WTC11 (cell line): ENCODE results near the gene SIM1. TPM values are rescaled to one million over a fixed set of nuclear protein-coding genes. Genes with fewer than 3 reads are reported as not detected.

Source experiments
- ATAC-seq: fragments of 200-7000 bp; cut with Tn5 transposase; 2 replicates; pipeline ENCODE4 v1.10.0; 2021; ENCODE audit warnings: mild to moderate bottlenecking, moderate library complexity
- CTCF ChIA-PET: fragments of 300-600 bp; sonication (Branson Sonifier 250); formaldehyde crosslinking; loops from one replicate; lab custom pipeline; 2021; ENCODE audit warnings: antibody characterized with exemption; lab: Charles Lee
- POLR2A ChIA-PET: fragments of 350-600 bp; sonication (Branson Sonifier 250); formaldehyde crosslinking; loops from one replicate; lab custom pipeline; 2021; ENCODE audit warnings: antibody characterized with exemption; lab: Charles Lee
- DNase-seq: peaks from one replicate; pipeline ENCODE4 v3.0.0; 2021; ENCODE audit warnings: low spot score
- H3K27ac Mint-ChIP-seq: 2 replicates; pipeline ENCODE4 v1.8.0; 2021; ENCODE audit warnings: mixed read lengths
- H3K27me3 Mint-ChIP-seq: 2 replicates; pipeline ENCODE4 v1.8.0; 2021; ENCODE audit warnings: low read depth, mild to moderate bottlenecking, moderate library complexity, mixed read lengths
- H3K36me3 Mint-ChIP-seq: 2 replicates; pipeline ENCODE4 v1.8.0; 2021; ENCODE audit warnings: mixed read lengths
- H3K4me1 Mint-ChIP-seq: 2 replicates; pipeline ENCODE4 v1.8.0; 2022; ENCODE audit warnings: mixed read lengths
- H3K4me3 Mint-ChIP-seq: 2 replicates; pipeline ENCODE4 v1.8.0; 2021; ENCODE audit warnings: mild to moderate bottlenecking, moderate library complexity, mixed read lengths
- H3K9me3 Mint-ChIP-seq: 2 replicates; pipeline ENCODE4 v1.8.0; 2021; ENCODE audit warnings: mixed read lengths
- CREB1 ChIP-seq: sonication (generic); formaldehyde crosslinking; IDR thresholded peaks from 2 replicates; pipeline ENCODE4 v1.8.0; 2023; ENCODE audit warnings: mild to moderate bottlenecking, missing genetic modification reagents
- CREM ChIP-seq: sonication (generic); formaldehyde crosslinking; IDR thresholded peaks from 2 replicates; pipeline ENCODE4 v1.8.1; 2022; ENCODE audit warnings: mild to moderate bottlenecking, missing genetic modification reagents, moderate library complexity
- ETV6 ChIP-seq: sonication (generic); formaldehyde crosslinking; IDR thresholded peaks from 2 replicates; pipeline ENCODE4 v1.8.1; 2022; ENCODE audit warnings: mild to moderate bottlenecking, missing genetic modification reagents
- FOXP1 ChIP-seq: sonication (generic); formaldehyde crosslinking; IDR thresholded peaks from 2 replicates; pipeline ENCODE4 v1.8.0; 2022; ENCODE audit warnings: missing genetic modification reagents, mild to moderate bottlenecking, moderate library complexity, borderline replicate concordance
- GRHL2 ChIP-seq: fragments of 250-450 bp; sonication (Bioruptor Pico); IDR thresholded peaks from 2 replicates; pipeline ENCODE4 v1.8.0; 2022; ENCODE audit warnings: mild to moderate bottlenecking, moderate library complexity; ENCODE audit not compliant: insufficient replicate concordance, severe bottlenecking
- GTF2I ChIP-seq: fragments of 250-450 bp; sonication (Bioruptor Pico); conservative IDR thresholded peaks from 2 replicates; pipeline ENCODE4 v1.4.0; 2021; ENCODE audit warnings: mild to moderate bottlenecking
- IRF1 ChIP-seq: sonication (generic); formaldehyde crosslinking; IDR thresholded peaks from 2 replicates; pipeline ENCODE4 v1.8.0; 2023; ENCODE audit warnings: missing genetic modification reagents
- IRF2 ChIP-seq: sonication (generic); formaldehyde crosslinking; IDR thresholded peaks from 2 replicates; pipeline ENCODE4 v1.8.0; 2022; ENCODE audit warnings: low read depth, missing genetic modification reagents, borderline replicate concordance
- MYBL2 ChIP-seq: sonication (generic); formaldehyde crosslinking; IDR thresholded peaks from 2 replicates; pipeline ENCODE4 v1.8.1; 2023; ENCODE audit warnings: mild to moderate bottlenecking, moderate library complexity, missing genetic modification reagents
- NFE2L1 ChIP-seq: sonication (generic); formaldehyde crosslinking; IDR thresholded peaks from 2 replicates; pipeline ENCODE4 v1.8.1; 2023; ENCODE audit warnings: missing genetic modification reagents
- PRDM15 ChIP-seq: sonication (generic); formaldehyde crosslinking; IDR thresholded peaks from 2 replicates; pipeline ENCODE4 v1.8.0; 2022; ENCODE audit warnings: missing genetic modification reagents
- ZNF121 ChIP-seq: sonication (generic); formaldehyde crosslinking; IDR thresholded peaks from 2 replicates; pipeline ENCODE4 v1.8.0; 2023; ENCODE audit warnings: missing genetic modification reagents
- ZNF232 ChIP-seq: sonication (generic); formaldehyde crosslinking; IDR thresholded peaks from 2 replicates; pipeline ENCODE4 v1.8.0; 2022; ENCODE audit warnings: mild to moderate bottlenecking, missing genetic modification reagents
- ZNF317 ChIP-seq: sonication (generic); formaldehyde crosslinking; IDR thresholded peaks from 2 replicates; pipeline ENCODE4 v1.8.1; 2023; ENCODE audit warnings: low read depth, mild to moderate bottlenecking, moderate library complexity, missing genetic modification reagents, borderline replicate concordance
- total RNA-seq: library from RNA; stranded (reverse); gene quantifications from 3 replicates; pipeline ENCODE4 v1.2.3, GENCODE V29; 2021
- TF ChIP-seq, protein P1 (sequence below): fragments of 250-450 bp; sonication (Bioruptor Pico); IDR thresholded peaks from 2 replicates; pipeline ENCODE4 v1.9.0; 2021; ENCODE audit warnings: mild to moderate bottlenecking, borderline replicate concordance
- TF ChIP-seq, protein P2 (sequence below): sonication (generic); formaldehyde crosslinking; IDR thresholded peaks from 2 replicates; pipeline ENCODE4 v1.8.0; 2022; ENCODE audit warnings: mild to moderate bottlenecking, missing genetic modification reagents
- TF ChIP-seq, protein P3 (sequence below): sonication (generic); formaldehyde crosslinking; IDR thresholded peaks from 2 replicates; pipeline ENCODE4 v1.8.1; 2022; ENCODE audit warnings: low read depth, mild to moderate bottlenecking, moderate library complexity, missing genetic modification reagents, borderline replicate concordance

The SIM1 gene
- total RNA-seq, 1 experiment from 2014 or later = 0.09 TPM

GRCh38 chr6:100432136-100432535 is 32.6 kb downstream of the SIM1 start (continued):
- no peak for TF ChIP-seq IRF1 (CRISPR knock-in tag)
- TF ChIP-seq, all 79 proteins: peak for 0

DNA sequence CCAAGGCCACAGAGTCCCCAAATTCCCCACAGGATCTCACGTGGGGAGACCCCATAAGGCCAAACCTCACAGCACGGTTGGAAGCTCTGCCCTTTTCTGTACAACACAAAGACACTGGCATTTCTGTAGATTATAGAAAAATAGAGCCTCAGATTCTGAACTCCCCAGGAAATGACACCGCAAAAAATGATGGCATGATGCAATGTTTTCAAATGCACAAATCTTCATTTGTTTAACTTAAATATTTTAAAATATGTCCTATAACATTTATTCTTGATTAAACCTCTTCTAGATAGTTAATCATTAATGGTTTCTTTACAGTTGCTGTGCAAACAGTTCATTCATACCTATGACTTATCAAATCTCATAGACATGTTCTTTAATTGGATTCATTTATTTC is 33.8 kb downstream of the SIM1 start:
- no peaks in the 10 kb centered on the region for H3K27me3 Mint-ChIP-seq
- DNase-seq (no peak), ATAC-seq (no peak)
- no peaks in the 10 kb centered on the region for H3K36me3 Mint-ChIP-seq
- H3K4me3 Mint-ChIP-seq = no peak overlapping the region
- ChIA-PET CTCF (no interaction called here), POLR2A (no interaction called here)
- H3K9me3 Mint-ChIP-seq = no peaks in the 10 kb centered on the region
- TF ChIP-seq, protein P1, sequence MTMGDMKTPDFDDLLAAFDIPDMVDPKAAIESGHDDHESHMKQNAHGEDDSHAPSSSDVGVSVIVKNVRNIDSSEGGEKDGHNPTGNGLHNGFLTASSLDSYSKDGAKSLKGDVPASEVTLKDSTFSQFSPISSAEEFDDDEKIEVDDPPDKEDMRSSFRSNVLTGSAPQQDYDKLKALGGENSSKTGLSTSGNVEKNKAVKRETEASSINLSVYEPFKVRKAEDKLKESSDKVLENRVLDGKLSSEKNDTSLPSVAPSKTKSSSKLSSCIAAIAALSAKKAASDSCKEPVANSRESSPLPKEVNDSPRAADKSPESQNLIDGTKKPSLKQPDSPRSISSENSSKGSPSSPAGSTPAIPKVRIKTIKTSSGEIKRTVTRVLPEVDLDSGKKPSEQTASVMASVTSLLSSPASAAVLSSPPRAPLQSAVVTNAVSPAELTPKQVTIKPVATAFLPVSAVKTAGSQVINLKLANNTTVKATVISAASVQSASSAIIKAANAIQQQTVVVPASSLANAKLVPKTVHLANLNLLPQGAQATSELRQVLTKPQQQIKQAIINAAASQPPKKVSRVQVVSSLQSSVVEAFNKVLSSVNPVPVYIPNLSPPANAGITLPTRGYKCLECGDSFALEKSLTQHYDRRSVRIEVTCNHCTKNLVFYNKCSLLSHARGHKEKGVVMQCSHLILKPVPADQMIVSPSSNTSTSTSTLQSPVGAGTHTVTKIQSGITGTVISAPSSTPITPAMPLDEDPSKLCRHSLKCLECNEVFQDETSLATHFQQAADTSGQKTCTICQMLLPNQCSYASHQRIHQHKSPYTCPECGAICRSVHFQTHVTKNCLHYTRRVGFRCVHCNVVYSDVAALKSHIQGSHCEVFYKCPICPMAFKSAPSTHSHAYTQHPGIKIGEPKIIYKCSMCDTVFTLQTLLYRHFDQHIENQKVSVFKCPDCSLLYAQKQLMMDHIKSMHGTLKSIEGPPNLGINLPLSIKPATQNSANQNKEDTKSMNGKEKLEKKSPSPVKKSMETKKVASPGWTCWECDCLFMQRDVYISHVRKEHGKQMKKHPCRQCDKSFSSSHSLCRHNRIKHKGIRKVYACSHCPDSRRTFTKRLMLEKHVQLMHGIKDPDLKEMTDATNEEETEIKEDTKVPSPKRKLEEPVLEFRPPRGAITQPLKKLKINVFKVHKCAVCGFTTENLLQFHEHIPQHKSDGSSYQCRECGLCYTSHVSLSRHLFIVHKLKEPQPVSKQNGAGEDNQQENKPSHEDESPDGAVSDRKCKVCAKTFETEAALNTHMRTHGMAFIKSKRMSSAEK (CRISPR knock-in tag) = no peak
- TF ChIP-seq IRF2 (CRISPR knock-in tag) (no peak), CREB1 (CRISPR knock-in tag) (no peak), ETV6 (CRISPR knock-in tag) (no peak), FOXP1 (CRISPR knock-in tag) (no peak), GRHL2 (CRISPR knock-in tag) (no peak), ZNF232 (no peak), GTF2I (CRISPR knock-in tag) (no peak), NFE2L1 (CRISPR knock-in tag) (no peak), MYBL2 (no peak), PRDM15 (CRISPR knock-in tag) (no peak), ZNF317 (CRISPR knock-in tag) (no peak), CREM (CRISPR knock-in tag) (no peak), ZNF121 (no peak)
- TF ChIP-seq, protein P2, sequence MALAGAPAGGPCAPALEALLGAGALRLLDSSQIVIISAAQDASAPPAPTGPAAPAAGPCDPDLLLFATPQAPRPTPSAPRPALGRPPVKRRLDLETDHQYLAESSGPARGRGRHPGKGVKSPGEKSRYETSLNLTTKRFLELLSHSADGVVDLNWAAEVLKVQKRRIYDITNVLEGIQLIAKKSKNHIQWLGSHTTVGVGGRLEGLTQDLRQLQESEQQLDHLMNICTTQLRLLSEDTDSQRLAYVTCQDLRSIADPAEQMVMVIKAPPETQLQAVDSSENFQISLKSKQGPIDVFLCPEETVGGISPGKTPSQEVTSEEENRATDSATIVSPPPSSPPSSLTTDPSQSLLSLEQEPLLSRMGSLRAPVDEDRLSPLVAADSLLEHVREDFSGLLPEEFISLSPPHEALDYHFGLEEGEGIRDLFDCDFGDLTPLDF (CRISPR knock-in tag) = no peak
- TF ChIP-seq, protein P3, sequence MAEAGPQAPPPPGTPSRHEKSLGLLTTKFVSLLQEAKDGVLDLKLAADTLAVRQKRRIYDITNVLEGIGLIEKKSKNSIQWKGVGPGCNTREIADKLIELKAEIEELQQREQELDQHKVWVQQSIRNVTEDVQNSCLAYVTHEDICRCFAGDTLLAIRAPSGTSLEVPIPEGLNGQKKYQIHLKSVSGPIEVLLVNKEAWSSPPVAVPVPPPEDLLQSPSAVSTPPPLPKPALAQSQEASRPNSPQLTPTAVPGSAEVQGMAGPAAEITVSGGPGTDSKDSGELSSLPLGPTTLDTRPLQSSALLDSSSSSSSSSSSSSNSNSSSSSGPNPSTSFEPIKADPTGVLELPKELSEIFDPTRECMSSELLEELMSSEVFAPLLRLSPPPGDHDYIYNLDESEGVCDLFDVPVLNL (CRISPR knock-in tag) = no peak
- no peak overlapping the region for H3K27ac Mint-ChIP-seq
- H3K4me1 Mint-ChIP-seq = peaks cover 38% of the 10 kb centered on the region
